GM19351 (cell line): ENCODE results near the gene BICC1.

ENCODE experiments used
- ATAC-seq: cut with Tn5 transposase; IDR thresholded peaks from one replicate; pipeline ENCODE4 v1.9.1; 2021; ENCODE audit warnings: mild to moderate bottlenecking, moderate library complexity; ENCODE audit not compliant: unreplicated experiment

BICC1 gene

GRCh38 chr10:58698777-58699356, 186.2 kb downstream of the BICC1 start:
- no peak for ATAC-seq

GRCh38 chr10:58700591-58700990, 187.9 kb downstream of the BICC1 start:
- ATAC-seq = no peak

GRCh38 chr10:58701405-58702135, 188.9 kb downstream of the BICC1 start:
- no peak for ATAC-seq

- ATAC-seq = no peak
These were observed 191.6 kb downstream of the BICC1 start for GRCh38 chr10:58704226-58704625.

GRCh38 chr10:58704671-58705141, 192.0 kb downstream of the BICC1 start:
- no peak for ATAC-seq

GRCh38 chr10:58706836-58707235, 194.2 kb downstream of the BICC1 start:
- ATAC-seq = no peak

- no peak for ATAC-seq
These were observed 199.5 kb downstream of the BICC1 start for GRCh38 chr10:58712141-58712540.

GRCh38 chr10:58712982-58713381, 200.3 kb downstream of the BICC1 start:
- ATAC-seq = no peak

GRCh38 chr10:58714409-58714808, 201.7 kb downstream of the BICC1 start:
- ATAC-seq = no peak

- ATAC-seq = no peak
These were observed 202.4 kb downstream of the BICC1 start for GRCh38 chr10:58715061-58715460.

GRCh38 chr10:58718596-58718995, 205.9 kb downstream of the BICC1 start:
- ATAC-seq = no peak

- no peak for ATAC-seq
These were observed 209.1 kb downstream of the BICC1 start for GRCh38 chr10:58721601-58722281.

- ATAC-seq = no peak
These were observed 210.5 kb downstream of the BICC1 start for GRCh38 chr10:58723186-58723585.

GRCh38 chr10:58723966-58724365, 211.3 kb downstream of the BICC1 start:
- no peak for ATAC-seq

GRCh38 chr10:58724781-58725180, 212.1 kb downstream of the BICC1 start:
- no peak for ATAC-seq

- no peak for ATAC-seq
These were observed 213.2 kb downstream of the BICC1 start for GRCh38 chr10:58725901-58726300.

- no peak for ATAC-seq
These were observed 215.0 kb downstream of the BICC1 start for GRCh38 chr10:58727633-58728032.

- no peak for ATAC-seq
These were observed 218.6 kb downstream of the BICC1 start for GRCh38 chr10:58731276-58731675.

- ATAC-seq = no peak
These were observed 220.8 kb downstream of the BICC1 start for GRCh38 chr10:58733436-58733835.

- no peak for ATAC-seq
These were observed 221.4 kb downstream of the BICC1 start for GRCh38 chr10:58734116-58734515.

- no peak for ATAC-seq
These were observed 222.0 kb downstream of the BICC1 start for GRCh38 chr10:58734664-58735063.

GRCh38 chr10:58735087-58735486, 222.4 kb downstream of the BICC1 start:
- ATAC-seq = no peak
